ENCODE measurements around the gene PMEPA1.

GRCh38 chr20:57660181-57660921 lies 49.5 kb downstream of the PMEPA1 start:
- no peak for TF ChIP-seq CTCF (IDR thresholded peaks at IDR 0.05)
- no peak for TF ChIP-seq POLR2AphosphoS5 (IDR thresholded peaks at IDR 0.05)
- no peak for TF ChIP-seq POLR2A (IDR thresholded peaks at IDR 0.05)
